ENCODE data around the gene MRPL32.

Gene MRPL32

GRCh38 chr7:42972699-42973500 is 40.7 kb downstream of the MRPL32 start:
- DNase-seq: no peak

- no peak for DNase-seq
Observed at GRCh38 chr7:42976371-42976770, 44.2 kb downstream of the MRPL32 start.

DNA sequence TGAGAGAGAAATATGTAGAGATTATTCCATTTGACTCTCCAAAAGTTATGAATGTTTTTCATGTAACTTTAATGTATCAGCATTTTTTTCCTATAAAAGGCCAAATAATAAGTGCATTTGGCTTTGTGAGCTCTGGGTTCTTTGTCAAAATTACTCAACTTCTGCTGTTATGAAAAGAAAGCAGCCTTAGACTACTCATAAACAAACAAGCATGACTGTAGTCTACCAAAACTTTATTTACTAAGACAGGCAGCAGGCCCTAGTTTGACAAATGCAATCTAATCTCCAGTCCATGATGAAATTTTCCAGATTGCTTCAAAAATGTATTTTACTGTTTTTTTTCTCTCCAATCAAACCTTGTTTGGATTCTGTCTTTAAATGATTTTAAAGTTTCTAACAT is 46.3 kb downstream of the MRPL32 start:
- DNase-seq: no peak

DNA sequence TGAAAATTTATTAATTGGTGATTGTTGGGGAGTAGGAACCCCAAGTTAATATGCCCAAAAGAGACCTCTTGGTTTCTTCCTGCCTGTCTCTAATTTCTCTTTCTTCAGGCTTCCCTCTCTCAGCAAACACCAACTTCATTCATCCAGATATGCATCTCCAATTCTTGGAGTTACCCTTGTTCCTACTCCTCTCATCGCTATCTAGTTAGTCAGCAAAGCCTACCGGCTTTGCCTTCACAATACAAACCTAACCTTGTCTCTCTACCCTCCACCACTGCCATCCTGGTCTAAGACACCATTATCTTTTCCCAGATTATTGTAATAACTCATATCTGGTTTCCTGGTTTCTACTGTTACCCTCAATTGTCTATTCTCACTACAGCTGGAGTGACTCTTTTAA is 47.9 kb downstream of the MRPL32 start:
- no peak for DNase-seq

GRCh38 chr7:42980514-42980913 is 48.3 kb downstream of the MRPL32 start:
- no peak for DNase-seq

DNA sequence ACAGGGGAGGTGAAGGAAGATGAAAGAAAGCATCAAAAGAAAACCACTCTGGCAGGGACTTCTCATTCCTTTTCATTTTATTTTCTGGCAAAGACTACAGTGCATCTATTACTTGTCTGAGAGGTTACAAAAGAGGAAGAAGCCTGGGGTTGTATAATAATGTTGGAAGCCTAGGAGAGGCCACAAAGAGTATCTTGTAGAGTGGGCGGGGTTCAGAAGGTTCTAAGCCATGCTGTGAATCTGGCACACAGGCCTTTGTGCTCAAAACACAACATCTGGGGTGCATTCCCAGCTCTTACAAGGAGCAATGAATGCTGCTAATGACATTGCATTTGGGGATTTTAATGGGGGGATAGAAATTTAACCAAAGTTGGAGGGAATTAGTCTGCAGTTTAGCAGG is 49.4 kb downstream of the MRPL32 start:
- DNase-seq: no peak

DNA sequence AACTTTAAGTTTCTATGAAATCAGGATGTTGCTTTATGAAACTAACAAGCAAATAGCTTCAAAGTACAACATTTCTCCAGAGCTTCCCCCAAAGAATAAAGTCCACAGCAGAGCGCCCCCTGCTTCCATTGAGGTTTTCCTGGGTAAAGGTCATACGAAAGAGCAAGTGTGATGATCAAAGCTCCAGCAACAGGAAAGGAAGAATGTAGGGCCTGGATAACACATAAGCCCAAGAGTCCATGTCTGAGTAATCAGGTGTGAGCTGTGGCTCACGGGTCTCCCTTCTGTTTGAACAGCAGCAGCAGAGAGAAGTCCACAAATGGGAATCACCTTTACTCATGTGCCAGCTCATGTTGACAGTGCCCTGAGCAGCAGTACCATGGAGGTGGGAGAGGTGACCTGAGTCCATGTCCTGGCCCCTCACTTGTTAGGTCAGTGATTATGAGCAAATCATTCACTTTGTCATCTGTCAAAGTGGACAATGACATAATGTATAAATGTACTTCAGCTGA is 50.5 kb downstream of the MRPL32 start:
- no peak for DNase-seq

DNA sequence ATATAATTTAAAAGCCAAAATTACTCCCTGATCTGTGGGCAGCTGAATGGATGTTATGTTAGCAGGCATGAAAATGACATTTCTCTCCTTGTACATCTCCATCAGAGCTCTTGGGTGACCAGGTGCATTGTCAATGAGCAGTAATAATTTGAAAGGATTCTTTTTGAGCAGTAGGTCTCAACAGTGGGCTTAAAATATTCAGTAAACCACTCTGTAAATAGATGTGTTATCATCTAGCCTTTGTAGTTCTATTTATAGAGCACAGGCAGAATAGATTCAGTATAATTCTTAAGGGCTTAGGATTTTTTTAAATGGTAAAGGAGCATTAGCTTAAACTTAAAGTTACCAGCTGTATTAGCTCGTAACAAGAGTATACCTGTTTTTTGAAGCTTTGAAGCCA is 52.0 kb downstream of the MRPL32 start:
- no peak for DNase-seq

DNA sequence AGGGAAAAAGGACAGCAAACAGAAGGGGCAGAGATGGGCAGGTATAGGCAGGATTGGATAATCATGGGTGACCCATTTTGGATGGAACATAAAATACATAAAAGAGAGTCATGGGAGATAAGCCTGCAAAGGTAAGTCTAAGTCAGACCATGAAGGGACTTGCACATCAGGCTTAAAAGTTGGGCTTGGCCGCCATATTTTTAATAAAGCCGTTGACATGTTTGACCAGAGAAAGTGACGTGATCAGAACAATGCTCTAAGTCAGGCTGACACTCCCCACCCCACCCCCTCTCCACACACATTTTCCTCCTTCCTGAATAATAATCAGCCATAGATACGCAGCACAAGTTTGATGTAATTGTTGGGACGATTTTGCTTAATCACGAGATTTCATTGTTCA is 54.0 kb downstream of the MRPL32 start:
- DNase-seq: no peak

DNA sequence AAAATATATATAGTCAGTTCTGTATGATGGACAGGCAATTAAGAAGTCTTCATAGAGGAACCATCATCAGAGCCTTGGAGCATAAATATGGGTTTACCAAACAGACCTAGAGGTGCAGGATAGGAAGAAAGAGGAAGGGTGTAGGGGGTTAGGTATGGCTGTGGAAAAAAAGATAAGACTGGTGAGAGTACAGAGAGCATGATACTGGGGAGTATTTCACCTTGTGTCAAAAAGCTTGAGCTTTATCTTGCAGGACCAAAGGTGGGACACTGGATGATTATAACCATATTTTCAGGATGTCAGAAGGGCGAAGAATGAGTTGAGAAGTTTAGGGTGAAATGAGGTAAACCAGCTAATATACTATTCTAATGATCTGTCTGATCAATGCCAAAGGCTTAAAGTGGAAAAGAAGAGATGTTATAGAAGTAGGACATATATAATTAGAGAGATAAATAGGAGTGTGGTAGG is 54.6 kb downstream of the MRPL32 start:
- no peak for DNase-seq

All from activated CD4-positive, alpha-beta T cell treated with anti-CD3 and anti-CD28 coated beads for 1 hour (primary cell).